DOHH2 (cell line): ENCODE results near the gene AHRR.
A peak's percentile ranks its signal among the peaks of the same experiment; 100 is the strongest.

Experiments used
- H3F3A ChIP-seq: fragments of 200-600 bp; sonication (generic), shearing (Covaris generic); 2 replicates; pipeline ENCODE4 v1.6.0; 2016; ENCODE audit warnings: antibody characterized with exemption, mild to moderate bottlenecking; ENCODE audit not compliant: control insufficient read depth, insufficient read depth
- H3K27ac ChIP-seq: fragments of 200-600 bp; sonication (generic); 2 replicates; pipeline ENCODE4 v1.5.1; 2014; ENCODE audit warnings: low read depth, mild to moderate bottlenecking, low read length, moderate library complexity
- H3K27me3 ChIP-seq: fragments of 200-600 bp; sonication (generic); 2 replicates; pipeline ENCODE4 v1.6.1; 2014; ENCODE audit warnings: mild to moderate bottlenecking, low read length, mixed read lengths; ENCODE audit not compliant: control insufficient read depth
- H3K36me3 ChIP-seq: fragments of 200-600 bp; sonication (generic); 2 replicates; pipeline ENCODE4 v1.6.1; 2014; ENCODE audit warnings: mild to moderate bottlenecking, low read length, moderate library complexity, mixed read lengths; ENCODE audit not compliant: control insufficient read depth
- H3K4me1 ChIP-seq: fragments of 200-600 bp; sonication (generic); 2 replicates; pipeline ENCODE4 v1.6.1; 2014; ENCODE audit warnings: mild to moderate bottlenecking, low read length, mixed read lengths; ENCODE audit not compliant: control insufficient read depth
- H3K4me2 ChIP-seq: fragments of 200-600 bp; sonication (generic); 2 replicates; pipeline ENCODE4 v1.6.0; 2014; ENCODE audit warnings: mild to moderate bottlenecking, low read length, moderate library complexity
- H3K4me3 ChIP-seq: fragments of 200-600 bp; sonication (generic); 2 replicates; pipeline ENCODE4 v1.5.1; 2014; ENCODE audit warnings: mild to moderate bottlenecking, low read length, mixed read lengths
- H3K79me2 ChIP-seq: fragments of 200-600 bp; sonication (generic); 2 replicates; pipeline ENCODE4 v1.6.1; 2014; ENCODE audit warnings: mild to moderate bottlenecking, low read length, mixed read lengths; ENCODE audit not compliant: control insufficient read depth
- H3K9me2 ChIP-seq: fragments of 200-600 bp; sonication (generic); replicated peaks from 2 replicates; pipeline ENCODE4 v1.6.1; 2014; ENCODE audit warnings: mild to moderate bottlenecking, low read length, mixed read lengths; ENCODE audit not compliant: control insufficient read depth
- H3K9me3 ChIP-seq: fragments of 200-600 bp; sonication (generic); 2 replicates; pipeline ENCODE4 v1.6.1; 2014; ENCODE audit warnings: antibody characterized with exemption, low read length, mixed read lengths; ENCODE audit not compliant: control insufficient read depth, insufficient read depth
- H4K20me1 ChIP-seq: fragments of 200-600 bp; sonication (generic); 2 replicates; pipeline ENCODE4 v1.6.0; 2014; ENCODE audit warnings: low read depth, mild to moderate bottlenecking, antibody characterized with exemption, low read length, moderate library complexity; ENCODE audit not compliant: control insufficient read depth, insufficient read depth
- EZH2phosphoT487 ChIP-seq: fragments of 200-600 bp; sonication (generic); IDR thresholded peaks from 2 replicates; pipeline ENCODE4 v1.6.1; 2017; ENCODE audit warnings: borderline replicate concordance, mild to moderate bottlenecking, antibody characterized with exemption, low read length, moderate library complexity, mixed read lengths
- TF ChIP-seq, protein P1 (sequence below): fragments of 200-600 bp; sonication (generic); IDR thresholded peaks from one replicate; pipeline ENCODE4 v1.5.1; 2014; ENCODE audit warnings: antibody characterized with exemption, mild to moderate bottlenecking, low read depth, low read length; ENCODE audit not compliant: poor library complexity, severe bottlenecking

AHRR gene

GRCh38 chr5:434443-435146, 113.1 kb downstream of the AHRR start:
- Histone ChIP-seq H3K36me3 (peaks cover 27% of the 10 kb centered on the region), H3K27me3 (no peaks in the 10 kb centered on the region), H3K27ac (no peak overlapping the region), H3K4me2 (no peak overlapping the region), H3F3A (peaks cover 6% of the 10 kb centered on the region), H3K4me1 (peaks cover 24% of the 10 kb centered on the region), H3K4me3 (no peak overlapping the region), H3K9me2 (no peaks in the 10 kb centered on the region), H4K20me1 (no peaks in the 10 kb centered on the region), H3K9me3 (no peaks in the 10 kb centered on the region), H3K79me2 (no peaks in the 10 kb centered on the region)
- no peak for TF ChIP-seq EZH2phosphoT487
- TF ChIP-seq, protein P1, sequence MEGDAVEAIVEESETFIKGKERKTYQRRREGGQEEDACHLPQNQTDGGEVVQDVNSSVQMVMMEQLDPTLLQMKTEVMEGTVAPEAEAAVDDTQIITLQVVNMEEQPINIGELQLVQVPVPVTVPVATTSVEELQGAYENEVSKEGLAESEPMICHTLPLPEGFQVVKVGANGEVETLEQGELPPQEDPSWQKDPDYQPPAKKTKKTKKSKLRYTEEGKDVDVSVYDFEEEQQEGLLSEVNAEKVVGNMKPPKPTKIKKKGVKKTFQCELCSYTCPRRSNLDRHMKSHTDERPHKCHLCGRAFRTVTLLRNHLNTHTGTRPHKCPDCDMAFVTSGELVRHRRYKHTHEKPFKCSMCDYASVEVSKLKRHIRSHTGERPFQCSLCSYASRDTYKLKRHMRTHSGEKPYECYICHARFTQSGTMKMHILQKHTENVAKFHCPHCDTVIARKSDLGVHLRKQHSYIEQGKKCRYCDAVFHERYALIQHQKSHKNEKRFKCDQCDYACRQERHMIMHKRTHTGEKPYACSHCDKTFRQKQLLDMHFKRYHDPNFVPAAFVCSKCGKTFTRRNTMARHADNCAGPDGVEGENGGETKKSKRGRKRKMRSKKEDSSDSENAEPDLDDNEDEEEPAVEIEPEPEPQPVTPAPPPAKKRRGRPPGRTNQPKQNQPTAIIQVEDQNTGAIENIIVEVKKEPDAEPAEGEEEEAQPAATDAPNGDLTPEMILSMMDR, result no peak

GRCh38 chr5:435156-435790, 113.8 kb downstream of the AHRR start:
- Histone ChIP-seq H3K4me1 (peaks cover 24% of the 10 kb centered on the region), H3K36me3 (peaks cover 21% of the 10 kb centered on the region), H3K9me2 (no peaks in the 10 kb centered on the region), H3F3A (peaks cover 9% of the 10 kb centered on the region), H3K4me3 (no peak overlapping the region), H3K79me2 (no peaks in the 10 kb centered on the region), H3K27me3 (no peaks in the 10 kb centered on the region), H4K20me1 (no peaks in the 10 kb centered on the region), H3K9me3 (no peaks in the 10 kb centered on the region), H3K4me2 (no peak overlapping the region), H3K27ac (no peak overlapping the region)
- TF ChIP-seq, protein P1, result no peak
- TF ChIP-seq EZH2phosphoT487, result no peak

GRCh38 chr5:435961-436640, 114.6 kb downstream of the AHRR start:
- Histone ChIP-seq H3K4me1 (peaks cover 24% of the 10 kb centered on the region), H3K9me2 (no peaks in the 10 kb centered on the region)

More at GRCh38 chr5:435961-436640, 114.6 kb downstream of the AHRR start:
- Histone ChIP-seq H3K4me2 (no peak overlapping the region), H4K20me1 (no peaks in the 10 kb centered on the region), H3K27me3 (no peaks in the 10 kb centered on the region), H3K9me3 (no peaks in the 10 kb centered on the region), H3F3A (peaks cover 12% of the 10 kb centered on the region), H3K27ac (no peak overlapping the region), H3K79me2 (no peaks in the 10 kb centered on the region; the same call in 1 of the 2 replicates), H3K4me3 (no peak overlapping the region), H3K36me3 (peaks cover 22% of the 10 kb centered on the region)
- TF ChIP-seq, protein P1, result peak; percentile 44
- no peak for TF ChIP-seq EZH2phosphoT487
